H1 (cell line): Measurements from ENCODE around the gene SCAMP2. TPM values are rescaled to one million over a fixed set of nuclear protein-coding genes. Genes with fewer than 3 reads are reported as not detected.

Source experiments
- CTCF ChIA-PET: fragments of 300-600 bp; sonication (Branson Sonifier 250); formaldehyde crosslinking; loops from one replicate; lab custom pipeline; 2021; ENCODE audit not compliant: partially characterized antibody; lab: Charles Lee
- POLR2A ChIA-PET: fragments of 300-600 bp; sonication (Branson Sonifier 250); formaldehyde crosslinking; loops from one replicate; lab custom pipeline; 2021; ENCODE audit warnings: inconsistent platforms; ENCODE audit not compliant: partially characterized antibody; lab: Charles Lee
- DNase-seq, 2 experiments: peaks; one replicate each; pipeline versions ENCODE4 v3.0.0 to v3.0.0-alpha.2; 2010 to 2022; ENCODE audit warnings: low spot score in 2 of 2, low read depth in 1 of 2, mixed read lengths in 1 of 2
- FAIRE-seq: peaks from 2 replicates; lab custom pipeline; 2011; peaks lifted over from hg19 to GRCh38; lab: Jason Lieb, UNC
- H2AFZ ChIP-seq: 2 replicates; pipeline ENCODE4 v1.8.1; 2012; ENCODE audit warnings: low read length, inconsistent platforms
- H2AK5ac ChIP-seq: 2 replicates; pipeline ENCODE4 v1.6.1; 2013; ENCODE audit warnings: low read depth, low read length
- H2BK120ac ChIP-seq: replicated peaks from 2 replicates; pipeline ENCODE3; 2013; ENCODE audit warnings: low read depth, low read length, inconsistent platforms
- H2BK12ac ChIP-seq: 2 replicates; pipeline ENCODE4 v1.6.1; 2013; ENCODE audit warnings: low read depth, low read length
- H2BK15ac ChIP-seq: 2 replicates; pipeline ENCODE4 v1.6.1; 2013; ENCODE audit warnings: low read length
- H2BK20ac ChIP-seq: 2 replicates; pipeline ENCODE4 v1.6.1; 2013; ENCODE audit warnings: low read length
- H2BK5ac ChIP-seq: 2 replicates; pipeline ENCODE4 v1.6.1; 2013; ENCODE audit warnings: low read depth, low read length
- H3K14ac ChIP-seq: 2 replicates; pipeline ENCODE4 v1.6.1; 2013; ENCODE audit warnings: inconsistent platforms; ENCODE audit not compliant: insufficient read length
- H3K18ac ChIP-seq: 2 replicates; pipeline ENCODE4 v1.6.1; 2013; ENCODE audit warnings: low read length; ENCODE audit errors: extremely low read depth
- H3K23ac ChIP-seq: 2 replicates; pipeline ENCODE4 v1.6.1; 2013; ENCODE audit warnings: inconsistent platforms; ENCODE audit not compliant: insufficient read length
- H3K23me2 ChIP-seq: 2 replicates; pipeline ENCODE4 v1.6.1; 2013; ENCODE audit warnings: low read depth, low read length
- H3K27ac ChIP-seq: 2 replicates; pipeline ENCODE4 v1.6.1; 2011; ENCODE audit warnings: low read depth, low read length, inconsistent platforms
- H3K27me3 ChIP-seq, 4 experiments: replicated peaks in 1 of 4; 1 replicate in 1 of 4; 2 replicates in 3 of 4; pipeline versions ENCODE4 v1.6.1 to v1.8.1; 2011 to 2013; ENCODE audit warnings: low read length in 3 of 4, mild to moderate bottlenecking in 3 of 4, inconsistent platforms in 2 of 4, mixed read lengths in 2 of 4, moderate library complexity in 1 of 4; ENCODE audit not compliant: control insufficient read depth in 3 of 4, insufficient read depth in 3 of 4; ENCODE audit errors: extremely low read depth in 1 of 4
- H3K36me3 ChIP-seq, 4 experiments: 2 replicates each; pipeline versions ENCODE4 v1.6.1 to v1.8.1; 2011 to 2013; ENCODE audit warnings: mild to moderate bottlenecking in 4 of 4, low read length in 3 of 4, moderate library complexity in 2 of 4, control low read depth in 1 of 4, inconsistent platforms in 1 of 4; ENCODE audit not compliant: insufficient read depth in 4 of 4, control insufficient read depth in 2 of 4
- H3K4ac ChIP-seq: replicated peaks from 2 replicates; pipeline ENCODE3; 2013; ENCODE audit warnings: low read length, low read depth, mixed read lengths, inconsistent platforms; ENCODE audit not compliant: insufficient read length
- H3K4me1 ChIP-seq, 4 experiments: replicated peaks in 1 of 4; 1 replicate in 1 of 4; 2 replicates in 3 of 4; pipeline versions ENCODE4 v1.6.1 to v1.8.1; 2011 to 2013; ENCODE audit warnings: low read length in 3 of 4, inconsistent platforms in 2 of 4, mixed read lengths in 1 of 4; ENCODE audit not compliant: insufficient read depth in 4 of 4, control insufficient read depth in 3 of 4
- H3K4me2 ChIP-seq, 2 experiments: 2 replicates each; pipeline versions ENCODE4 v1.6.1 to v1.8.1; 2011 to 2013; ENCODE audit warnings: low read depth in 2 of 2, low read length in 2 of 2, control low read depth in 1 of 2, inconsistent platforms in 1 of 2, mild to moderate bottlenecking in 1 of 2; ENCODE audit not compliant: insufficient read depth in 1 of 2
- H3K4me3 ChIP-seq, 4 experiments: fragments of 200-600, 300-600 bp in 1 of 4; sonication (generic), shearing (Covaris generic), sonication (Bioruptor Twin) in 1 of 4; 2 replicates each; pipeline versions ENCODE4 v1.5.1 to v1.8.1; 2011 to 2016; ENCODE audit warnings: low read length in 4 of 4, low read depth in 3 of 4, control low read depth in 2 of 4, inconsistent platforms in 2 of 4, mild to moderate bottlenecking in 2 of 4, mixed read lengths in 1 of 4, moderate library complexity in 1 of 4; ENCODE audit not compliant: insufficient read depth in 2 of 4; ENCODE audit errors: extremely low read depth in 1 of 4
- H3K56ac ChIP-seq: replicated peaks from 2 replicates; pipeline ENCODE3; 2013; ENCODE audit warnings: low read depth, mild to moderate bottlenecking, mixed read lengths, low read length, inconsistent platforms; ENCODE audit not compliant: insufficient read length
- H3K79me1 ChIP-seq: 2 replicates; pipeline ENCODE4 v1.6.1; 2013; ENCODE audit warnings: low read depth, low read length, control low read depth
- H3K79me2 ChIP-seq, 2 experiments: 2 replicates each; pipeline versions ENCODE4 v1.6.1 to v1.8.1; 2012 to 2013; ENCODE audit warnings: low read length in 2 of 2, mild to moderate bottlenecking in 2 of 2, inconsistent platforms in 1 of 2; ENCODE audit not compliant: insufficient read depth in 2 of 2, control insufficient read depth in 1 of 2
- H3K9ac ChIP-seq, 4 experiments: replicated peaks in 1 of 4; 1 replicate in 1 of 4; 2 replicates in 3 of 4; pipeline versions ENCODE4 v1.6.1 to v1.8.1; 2011 to 2013; ENCODE audit warnings: low read depth in 3 of 4, low read length in 3 of 4, control low read depth in 2 of 4, mild to moderate bottlenecking in 2 of 4, moderate library complexity in 2 of 4, inconsistent platforms in 1 of 4; ENCODE audit errors: extremely low read depth in 1 of 4
- H3K9me3 ChIP-seq, 2 experiments: 2 replicates each; pipeline versions ENCODE4 v1.6.1 to v1.8.1; 2012 to 2013; ENCODE audit warnings: mild to moderate bottlenecking in 2 of 2, moderate library complexity in 2 of 2, control low read depth in 1 of 2, inconsistent platforms in 1 of 2, low read depth in 1 of 2, low read length in 1 of 2, mixed read lengths in 1 of 2; ENCODE audit not compliant: insufficient read depth in 2 of 2
- H4K20me1 ChIP-seq, 2 experiments: replicated peaks in 1 of 2; 2 replicates each; pipeline versions ENCODE3 to v1.8.1; 2011 to 2013; ENCODE audit warnings: inconsistent platforms in 2 of 2, low read length in 2 of 2, mild to moderate bottlenecking in 1 of 2; ENCODE audit not compliant: insufficient read depth in 2 of 2, control insufficient read depth in 1 of 2
- H4K5ac ChIP-seq: 2 replicates; pipeline ENCODE4 v1.6.1; 2013; ENCODE audit warnings: low read length, low read depth, mixed read lengths, inconsistent platforms; ENCODE audit not compliant: insufficient read length
- H4K8ac ChIP-seq: 2 replicates; pipeline ENCODE4 v1.8.0; 2013; ENCODE audit warnings: mild to moderate bottlenecking, moderate library complexity, low read length, inconsistent platforms; ENCODE audit not compliant: insufficient read depth; ENCODE audit errors: extremely low read depth
- H4K91ac ChIP-seq: replicated peaks from 2 replicates; pipeline ENCODE3; 2013; ENCODE audit warnings: low read length, mixed read lengths, inconsistent platforms; ENCODE audit not compliant: insufficient read length
- BCL11A ChIP-seq, 2 experiments: IDR thresholded peaks; one replicate each; pipeline ENCODE4 v1.6.1; 2011; ENCODE audit warnings: low read depth in 2 of 2, low read length in 2 of 2, mild to moderate bottlenecking in 2 of 2
- CBX8 ChIP-seq: fragments of 300-800, 300-1000 bp; sonication (generic); IDR thresholded peaks from 2 replicates; pipeline ENCODE4 v1.7.1; 2016; ENCODE audit warnings: low read depth, low read length, borderline replicate concordance
- EGR1 ChIP-seq: IDR thresholded peaks from 2 replicates; pipeline ENCODE4 v1.6.1; 2011; ENCODE audit warnings: low read depth, low read length, borderline replicate concordance
- EP300 ChIP-seq, 2 experiments: IDR thresholded peaks; 1 replicate in 1 of 2; 2 replicates in 1 of 2; pipeline ENCODE4 v1.6.1; 2011 to 2012; ENCODE audit warnings: low read depth in 2 of 2, low read length in 2 of 2, mild to moderate bottlenecking in 2 of 2, borderline replicate concordance in 1 of 2, inconsistent platforms in 1 of 2, moderate library complexity in 1 of 2
- GABPA ChIP-seq: IDR thresholded peaks from 2 replicates; pipeline ENCODE4 v1.6.1; 2011; ENCODE audit warnings: mild to moderate bottlenecking, low read length, moderate library complexity, borderline replicate concordance; ENCODE audit not compliant: insufficient read depth
- GTF2F1 ChIP-seq: IDR thresholded peaks from 2 replicates; pipeline ENCODE4 v1.6.1; 2012; ENCODE audit warnings: low read depth, low read length, improper control_type of control experiment, borderline replicate concordance
- HDAC2 ChIP-seq, 2 experiments: fragments of 300-600 bp in 1 of 2; sonication (generic) in 1 of 2; IDR thresholded peaks; 2 replicates each; pipeline ENCODE4 v1.6.1; 2011 to 2012; ENCODE audit warnings: low read depth in 2 of 2, low read length in 2 of 2, mild to moderate bottlenecking in 2 of 2, moderate library complexity in 2 of 2, borderline replicate concordance in 1 of 2, inconsistent platforms in 1 of 2
- HDAC6 ChIP-seq: IDR thresholded peaks from one replicate; pipeline ENCODE4 v1.7.1; 2012; ENCODE audit warnings: low read depth, mild to moderate bottlenecking, inconsistent platforms, low read length, moderate library complexity
- RAD21 ChIP-seq, 2 experiments: IDR thresholded peaks in 1 of 2; conservative IDR thresholded peaks in 1 of 2; 2 replicates each; pipeline ENCODE4 v1.6.1; 2011; ENCODE audit warnings: low read depth in 2 of 2, low read length in 2 of 2, improper control_type of control experiment in 1 of 2, inconsistent platforms in 1 of 2, mild to moderate bottlenecking in 1 of 2, moderate library complexity in 1 of 2
- RBBP5 ChIP-seq: IDR thresholded peaks from 2 replicates; pipeline ENCODE4 v1.7.1; 2012; ENCODE audit warnings: low read depth, mild to moderate bottlenecking, inconsistent platforms, low read length, moderate library complexity, borderline replicate concordance
- SIN3A ChIP-seq, 2 experiments: IDR thresholded peaks in 1 of 2; conservative IDR thresholded peaks in 1 of 2; 2 replicates each; pipeline ENCODE4 v1.6.1; 2011 to 2012; ENCODE audit warnings: low read length in 2 of 2, improper control_type of control experiment in 1 of 2, low read depth in 1 of 2, mild to moderate bottlenecking in 1 of 2
- SRF ChIP-seq: IDR thresholded peaks from 2 replicates; pipeline ENCODE4 v1.6.1; 2011; ENCODE audit warnings: mild to moderate bottlenecking, low read depth, low read length, moderate library complexity
- TBP ChIP-seq: IDR thresholded peaks from 2 replicates; pipeline ENCODE4 v1.6.1; 2011; ENCODE audit warnings: low read depth, low read length, improper control_type of control experiment
- WGBS, 2 experiments: shearing (Covaris generic) in 1 of 2; methylation state at CpG; one replicate each; pipeline versions ENCODE4 v1.1.6 to v1.1.7; 2013 to 2015; ENCODE audit warnings: low lambda C conversion rate in 2 of 2, mixed read lengths in 2 of 2, inconsistent platforms in 1 of 2, low coverage in 1 of 2, missing lambda C conversion rate in 1 of 2; ENCODE audit not compliant: insufficient replicate concordance in 2 of 2, insufficient coverage in 1 of 2, insufficient read length in 1 of 2; ENCODE audit errors: extremely low coverage in 1 of 2, missing lambda C conversion rate in 1 of 2; 5-methylcytosine and 5-hydroxymethylcytosine counted together
- polyA plus RNA-seq, 7 experiments: library from polyadenylated mRNA; depleted of rRNA in 3 of 7; stranded (reverse) in 5 of 7; unstranded in 2 of 7; fragments of >200 nt in 5 of 7; fragments of 200-250 nt in 2 of 7; gene quantifications; 1 replicate in 5 of 7; 2 replicates in 1 of 7; 4 replicates in 1 of 7; pipeline versions ENCODE4 v1.2.1 to v1.2.3, GENCODE V29; 2011 to 2013; ENCODE audit warnings: missing spikeins in 2 of 7, mixed read lengths in 2 of 7
- total RNA-seq: library from RNA; stranded (reverse); fragmentation: NEBNext Ultra II Directional; extraction: Animal tissue kit (Norgen Biotek cat#: 25700); gene quantifications from 2 replicates; pipeline ENCODE4 v1.2.1, GENCODE V29; 2021

The SCAMP2 gene
- total and polyA plus RNA-seq, 2 of the 8 experiments (the other 6 are each of a cell fraction or from before 2014, with no cell fraction given), result 41.7 to 131 TPM

- Histone ChIP-seq H3K9me3 (no peaks in the 10 kb centered on the region), H3K14ac (no peak overlapping the region), H2BK5ac (no peak overlapping the region; the same call in 1 of the 2 replicates), H3K9ac (no peak overlapping the region), H2BK12ac (no peak overlapping the region), H3K79me2 (peaks cover 0 to 48% of the 10 kb centered on the region in 2 experiments; a peak in 2 of 4 replicates), H3K23me2 (peaks cover 2% of the 10 kb centered on the region; the same call in 1 of the 2 replicates), H2BK15ac (no peak overlapping the region), H3K4me1 (no peaks in the 10 kb centered on the region), H3K4me2 (no peak overlapping the region), H4K8ac (no peak overlapping the region), H3K18ac (no peak overlapping the region), H3K27ac (no peak overlapping the region), H2BK20ac (no peak overlapping the region), H3K79me1 (peaks cover 9% of the 10 kb centered on the region; the same call in 1 of the 2 replicates), H3K36me3 (no peaks in the 10 kb centered on the region), H2AFZ (no peak overlapping the region), H3K27me3 (no peaks in the 10 kb centered on the region), H4K20me1 (peaks cover 3 to 12% of the 10 kb centered on the region in 2 experiments), H2BK120ac (no peak overlapping the region), H2AK5ac (no peak overlapping the region), H3K4ac (no peak overlapping the region), H4K5ac (no peak overlapping the region), H3K56ac (no peak overlapping the region), H3K4me3 (no peak overlapping the region), H3K23ac (no peak overlapping the region), H4K91ac (no peak overlapping the region)
- ChIA-PET CTCF (no interaction called here), POLR2A (interaction anchor here (0.7 kb wide), 1 partner anchor 158 kb away, joined by 4 read pairs; no protein-coding TSS in a partner anchor)
- WGBS, 2 experiments, result 91% methylated on average over 6 of the region's 6 CpGs; no CpG with 5 or more reads in 1 of the 2 experiments
- FAIRE-seq (no peak), DNase-seq (no peak)
- no peak for TF ChIP-seq EP300 (IDR thresholded peaks at IDR 0.05; ENCODE audit: borderline replicate concordance in 1 of 2, low read depth in 2 of 2, low read length in 2 of 2)
- no peak for TF ChIP-seq HDAC6
- no peak for TF ChIP-seq HDAC2 (IDR thresholded peaks at IDR 0.05; ENCODE audit: borderline replicate concordance in 1 of 2, low read depth in 2 of 2, low read length in 2 of 2)
- no peak for TF ChIP-seq RAD21 (IDR thresholded peaks at IDR 0.05 in 1 of 2, conservative IDR thresholded peaks at IDR 0.05 in 1 of 2; ENCODE audit: low read depth in 2 of 2, low read length in 2 of 2)
- TF ChIP-seq TBP, result no peak
- no peak for TF ChIP-seq SRF
- TF ChIP-seq GABPA, result no peak
- no peak for TF ChIP-seq EGR1
- no peak for TF ChIP-seq GTF2F1
- TF ChIP-seq CBX8, result no peak
- TF ChIP-seq SIN3A (conservative IDR thresholded peaks at IDR 0.05 in 1 of 2, IDR thresholded peaks at IDR 0.05 in 1 of 2; ENCODE audit: low read depth in 1 of 2, low read length in 2 of 2), result no peak
- no peak for TF ChIP-seq RBBP5
- no peak for TF ChIP-seq BCL11A (IDR thresholded peaks at IDR 0.05; ENCODE audit: low read depth in 2 of 2, low read length in 2 of 2)
These were observed 7.1 kb downstream of the SCAMP2 start for GRCh38 chr15:74866090-74866489.
